AG04450 (cell line): ENCODE results near the gene SH3BP5. TPM values are rescaled to one million over a fixed set of nuclear protein-coding genes. Genes with fewer than 3 reads are reported as not detected.

Experiments used
- CTCF ChIA-PET: fragments of 300-600, 350-600 bp; formaldehyde crosslinking; extraction: SDS; loops from one replicate; lab custom pipeline; 2022; ENCODE audit warnings: antibody characterized with exemption, inconsistent platforms; lab: Charles Lee
- POLR2A ChIA-PET: fragments of 350-600 bp; formaldehyde crosslinking; extraction: SDS; loops from one replicate; lab custom pipeline; 2021; ENCODE audit warnings: antibody characterized with exemption, inconsistent platforms; lab: Yijun Ruan, JAX
- DNase-seq: peaks from one replicate; pipeline ENCODE4 v3.0.0-alpha.2; 2011; ENCODE audit warnings: low read depth, low spot score
- H3K27ac ChIP-seq: one replicate; pipeline ENCODE4 v1.5.1; 2012; ENCODE audit warnings: low read depth, low read length, control low read depth
- H3K27me3 ChIP-seq: one replicate; pipeline ENCODE4 v1.6.0; 2012; ENCODE audit warnings: low read length; ENCODE audit not compliant: control insufficient read depth, insufficient read depth
- H3K4me3 ChIP-seq: 2 replicates; pipeline ENCODE4 v1.5.1; 2011; ENCODE audit warnings: mild to moderate bottlenecking, low read depth, low read length, control low read depth
- H3K9me3 ChIP-seq: 2 replicates; pipeline ENCODE4 v1.5.1; 2012; ENCODE audit warnings: low read length; ENCODE audit not compliant: control insufficient read depth, insufficient read depth
- polyA plus RNA-seq: library from polyadenylated mRNA; depleted of rRNA; stranded (reverse); fragments of >200 nt; gene quantifications from 2 replicates; pipeline ENCODE4 v1.2.3, GENCODE V29; 2011
- TF ChIP-seq, protein P1 (sequence below): IDR thresholded peaks from 2 replicates; pipeline ENCODE4 v1.5.1; 2011; ENCODE audit warnings: low read depth, low read length, control low read depth, inconsistent platforms

The SH3BP5 gene
- polyA plus RNA-seq, 1 experiment = 16.6 TPM

DNA sequence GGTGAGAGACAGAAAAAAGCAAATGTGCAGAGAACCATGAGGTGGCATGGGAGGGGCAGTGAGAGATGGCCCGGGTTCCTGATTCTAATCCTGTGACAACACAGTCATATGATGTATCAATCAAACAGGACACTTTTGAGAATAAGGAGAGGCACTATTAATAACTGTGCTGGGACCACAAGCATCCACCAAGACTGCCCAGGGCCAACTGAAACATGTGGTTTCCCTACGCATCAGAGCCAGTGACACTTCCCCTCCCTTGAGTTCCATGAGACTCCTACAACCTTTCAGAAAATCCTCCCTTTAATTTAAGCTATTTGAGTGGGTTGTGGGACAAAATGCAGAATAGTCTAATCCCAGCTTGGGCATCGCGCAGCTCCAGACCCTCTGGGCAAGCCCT lies 17.4 kb downstream of the SH3BP5 start:
- Histone ChIP-seq H3K4me3 (no peak overlapping the region), H3K9me3 (no peaks in the 10 kb centered on the region), H3K27ac (no peak overlapping the region), H3K27me3 (no peaks in the 10 kb centered on the region)
- TF ChIP-seq, protein P1, sequence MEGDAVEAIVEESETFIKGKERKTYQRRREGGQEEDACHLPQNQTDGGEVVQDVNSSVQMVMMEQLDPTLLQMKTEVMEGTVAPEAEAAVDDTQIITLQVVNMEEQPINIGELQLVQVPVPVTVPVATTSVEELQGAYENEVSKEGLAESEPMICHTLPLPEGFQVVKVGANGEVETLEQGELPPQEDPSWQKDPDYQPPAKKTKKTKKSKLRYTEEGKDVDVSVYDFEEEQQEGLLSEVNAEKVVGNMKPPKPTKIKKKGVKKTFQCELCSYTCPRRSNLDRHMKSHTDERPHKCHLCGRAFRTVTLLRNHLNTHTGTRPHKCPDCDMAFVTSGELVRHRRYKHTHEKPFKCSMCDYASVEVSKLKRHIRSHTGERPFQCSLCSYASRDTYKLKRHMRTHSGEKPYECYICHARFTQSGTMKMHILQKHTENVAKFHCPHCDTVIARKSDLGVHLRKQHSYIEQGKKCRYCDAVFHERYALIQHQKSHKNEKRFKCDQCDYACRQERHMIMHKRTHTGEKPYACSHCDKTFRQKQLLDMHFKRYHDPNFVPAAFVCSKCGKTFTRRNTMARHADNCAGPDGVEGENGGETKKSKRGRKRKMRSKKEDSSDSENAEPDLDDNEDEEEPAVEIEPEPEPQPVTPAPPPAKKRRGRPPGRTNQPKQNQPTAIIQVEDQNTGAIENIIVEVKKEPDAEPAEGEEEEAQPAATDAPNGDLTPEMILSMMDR = no peak
- ChIA-PET POLR2A (no interaction called here), CTCF (interaction anchor here (2.7 kb wide), 1 partner anchor 47 kb away, joined by 8 read pairs; no protein-coding TSS in a partner anchor)
- DNase-seq = no peak

DNA sequence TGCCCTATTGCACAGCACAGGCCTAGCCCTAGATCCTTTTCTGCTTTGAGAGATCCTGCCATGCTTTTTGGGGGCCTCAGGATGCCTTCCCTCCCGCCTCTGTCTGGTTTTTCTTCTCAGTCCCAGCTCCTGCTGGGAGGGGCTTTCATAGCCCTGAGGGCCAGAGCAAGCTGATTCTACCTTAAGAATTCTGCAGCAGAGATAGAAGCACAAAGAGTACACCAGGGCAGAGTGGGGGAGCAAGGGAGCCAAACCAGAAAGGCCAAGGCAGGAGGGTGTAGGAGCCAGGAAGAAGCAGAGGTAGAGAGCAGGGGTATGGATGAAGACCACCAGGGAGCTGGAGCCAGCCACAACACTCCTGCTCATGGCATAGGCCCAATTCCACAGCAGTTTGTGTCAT lies 18.1 kb downstream of the SH3BP5 start:
- no peak overlapping the region for H3K4me3 ChIP-seq
- no peak overlapping the region for H3K27ac ChIP-seq
- H3K9me3 ChIP-seq = no peaks in the 10 kb centered on the region
- CTCF ChIA-PET = interaction anchor here (1.0 to 2.7 kb wide), 2 partner anchors 11 to 46 kb away, joined by 5 to 8 read pairs; no protein-coding TSS in a partner anchor
- POLR2A ChIA-PET = no interaction called here
- H3K27me3 ChIP-seq = no peaks in the 10 kb centered on the region
- TF ChIP-seq, protein P1 = no peak
- no peak for DNase-seq

DNA sequence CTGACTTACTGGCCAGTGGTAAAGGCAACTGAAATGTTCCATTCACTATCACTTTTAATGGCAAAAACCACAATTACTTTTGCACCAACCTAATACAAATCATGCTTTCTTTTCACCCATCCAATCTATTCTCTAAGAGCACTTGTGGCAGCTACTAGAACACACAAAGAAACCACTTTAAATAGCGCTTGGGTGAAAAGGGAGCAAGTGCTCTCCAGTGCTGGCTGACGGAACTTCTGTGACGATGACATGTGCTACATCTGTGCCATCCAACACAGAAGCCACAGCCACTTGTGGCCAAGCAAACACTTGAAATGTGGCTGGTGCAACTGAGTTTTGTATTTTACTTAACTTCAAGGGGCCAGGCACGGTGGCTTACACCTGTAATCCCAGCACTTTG lies 18.9 kb downstream of the SH3BP5 start:
- ChIA-PET CTCF (interaction anchor here (1.0 to 2.7 kb wide), 3 partner anchors 12 to 45 kb away, joined by 3 to 8 read pairs (median 5); partner anchors contain the start of gene SH3BP5), POLR2A (no interaction called here)
- DNase-seq = no peak
- TF ChIP-seq, protein P1 = no peak
- H3K27ac ChIP-seq = no peak overlapping the region
- no peak overlapping the region for H3K4me3 ChIP-seq
- H3K9me3 ChIP-seq = no peaks in the 10 kb centered on the region; the same call in 1 of the 2 replicates
- no peaks in the 10 kb centered on the region for H3K27me3 ChIP-seq

DNA sequence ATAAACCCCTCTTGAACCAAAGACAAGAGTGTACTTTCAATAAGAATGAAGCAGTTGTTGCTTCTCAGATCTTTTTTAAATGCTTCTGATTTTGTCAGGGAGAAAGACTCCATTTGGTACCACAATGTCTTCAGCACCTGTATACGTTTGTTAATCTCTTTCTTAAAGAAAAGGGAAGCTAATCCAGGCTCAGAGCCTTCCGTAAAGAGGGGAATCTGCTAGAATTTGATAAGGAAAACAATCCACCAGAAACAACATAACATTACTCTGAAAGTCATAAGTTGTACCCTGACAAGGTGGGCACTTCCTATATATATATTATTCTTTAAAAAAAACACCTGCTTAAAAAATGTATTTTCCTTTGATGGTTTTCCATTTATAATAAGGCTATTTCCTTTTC lies 19.8 kb downstream of the SH3BP5 start:
- TF ChIP-seq, protein P1 = no peak
- CTCF ChIA-PET = interaction anchor here (1.2 kb wide), 2 partner anchors 20 to 45 kb away, joined by 3 read pairs; partner anchors contain the start of gene SH3BP5
- H3K27ac ChIP-seq = no peak overlapping the region
- POLR2A ChIA-PET = no interaction called here
- no peak for DNase-seq
- H3K4me3 ChIP-seq = no peak overlapping the region
- no peaks in the 10 kb centered on the region for H3K27me3 ChIP-seq
- H3K9me3 ChIP-seq = no peaks in the 10 kb centered on the region; the same call in 1 of the 2 replicates

DNA sequence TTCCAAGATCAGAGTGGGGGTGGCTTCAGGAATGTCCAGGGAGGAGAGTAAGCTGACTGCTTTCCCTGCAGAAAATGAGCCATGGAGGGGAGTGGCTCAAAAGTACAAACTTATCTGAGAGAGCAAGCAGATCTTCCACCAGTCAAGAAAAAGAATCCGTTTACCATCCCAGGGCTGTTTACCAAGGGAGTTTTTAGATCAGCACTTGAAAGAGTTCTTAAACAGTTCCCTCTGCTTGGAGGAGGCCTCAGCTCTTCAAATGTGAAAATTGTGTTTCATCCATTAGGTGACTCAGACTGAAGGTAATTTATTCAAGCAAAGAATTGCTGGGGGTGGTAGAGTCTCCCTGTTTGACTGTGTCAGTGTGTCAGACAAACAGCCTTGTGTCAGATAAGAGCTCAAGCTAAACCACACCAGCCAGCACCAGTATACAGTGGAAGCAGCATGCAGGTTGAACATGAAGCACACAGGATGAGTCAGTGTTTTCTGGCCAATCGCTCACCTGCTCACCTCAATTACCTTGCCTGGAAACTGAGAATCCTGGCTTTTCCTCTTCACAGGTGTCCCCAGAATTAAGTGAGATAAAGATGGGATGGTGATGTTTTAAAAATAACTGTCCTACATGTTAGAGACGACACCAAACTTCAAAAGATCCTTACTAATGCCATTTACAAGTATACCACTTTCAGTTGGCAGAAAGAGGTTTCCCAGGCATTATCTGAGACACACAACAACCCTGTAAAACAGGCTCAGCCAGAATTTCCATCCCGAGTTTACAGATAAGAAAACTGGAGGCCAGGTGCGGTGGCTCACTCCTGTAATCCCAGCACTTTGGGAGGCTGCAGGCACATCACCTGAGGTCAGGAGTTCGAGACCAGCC lies 21.7 kb downstream of the SH3BP5 start:
- ChIA-PET POLR2A (no interaction called here), CTCF (interaction anchor here (0.8 to 2.6 kb wide), 2 partner anchors 14 to 43 kb away, joined by 3 to 10 read pairs; no protein-coding TSS in a partner anchor)
- no peaks in the 10 kb centered on the region for H3K27me3 ChIP-seq
- H3K9me3 ChIP-seq = no peaks in the 10 kb centered on the region; the same call in 1 of the 2 replicates
- TF ChIP-seq, protein P1 = no peak
- no peak overlapping the region for H3K27ac ChIP-seq
- no peak overlapping the region for H3K4me3 ChIP-seq
- DNase-seq = no peak
